ENCODE data around the gene PRICKLE2. TPM values are rescaled to one million over a fixed set of nuclear protein-coding genes. Genes with fewer than 3 reads are reported as not detected.
A peak's percentile ranks its signal among the peaks of the same experiment; 100 is the strongest.

Gene PRICKLE2
- total RNA-seq, 1 donor from 2014 or later: 7.7 TPM

DNA sequence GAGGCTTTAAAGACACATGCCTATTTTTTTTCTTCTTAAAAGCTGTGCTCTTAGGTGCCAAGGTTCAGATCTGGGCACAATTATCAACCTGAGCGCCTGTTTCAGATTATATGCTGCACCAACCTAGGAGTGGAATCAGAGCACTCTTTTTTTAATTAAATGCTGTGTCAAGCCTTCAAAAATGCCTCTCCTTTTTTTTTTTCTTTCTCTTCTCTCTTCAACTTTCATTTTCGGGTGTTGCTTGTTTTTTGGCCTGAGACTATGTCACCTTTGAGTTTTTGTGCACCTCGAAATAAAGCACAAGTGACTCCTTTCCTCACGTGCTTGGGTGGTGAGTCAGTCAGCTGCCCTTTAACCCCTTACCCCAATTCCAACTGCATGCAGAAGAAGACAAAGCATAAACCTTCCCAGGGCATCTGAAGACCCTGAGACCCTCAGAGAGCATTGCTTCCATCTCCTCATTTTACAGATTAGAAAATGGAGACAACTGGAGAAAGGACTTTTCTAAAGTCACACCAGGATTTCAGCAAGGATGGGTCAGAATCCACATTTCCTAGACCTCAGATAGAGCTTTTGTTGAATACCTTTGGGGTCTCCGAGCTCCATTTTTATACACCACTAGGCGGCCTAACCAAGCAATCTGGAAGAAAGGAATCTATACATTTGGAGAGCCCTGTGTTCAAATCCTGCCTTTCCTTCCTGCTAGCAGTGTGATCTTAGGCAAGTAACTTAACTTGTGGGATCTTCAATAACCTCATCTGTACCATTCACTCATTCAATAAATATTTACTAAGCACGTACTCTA lies 631 bp upstream of the PRICKLE2 start:
- DNase-seq (ENCODE audit: missing footprints) (no peak), ATAC-seq (no peak)
- intact Hi-C loops (cut with DNase I): no loop called here

DNA sequence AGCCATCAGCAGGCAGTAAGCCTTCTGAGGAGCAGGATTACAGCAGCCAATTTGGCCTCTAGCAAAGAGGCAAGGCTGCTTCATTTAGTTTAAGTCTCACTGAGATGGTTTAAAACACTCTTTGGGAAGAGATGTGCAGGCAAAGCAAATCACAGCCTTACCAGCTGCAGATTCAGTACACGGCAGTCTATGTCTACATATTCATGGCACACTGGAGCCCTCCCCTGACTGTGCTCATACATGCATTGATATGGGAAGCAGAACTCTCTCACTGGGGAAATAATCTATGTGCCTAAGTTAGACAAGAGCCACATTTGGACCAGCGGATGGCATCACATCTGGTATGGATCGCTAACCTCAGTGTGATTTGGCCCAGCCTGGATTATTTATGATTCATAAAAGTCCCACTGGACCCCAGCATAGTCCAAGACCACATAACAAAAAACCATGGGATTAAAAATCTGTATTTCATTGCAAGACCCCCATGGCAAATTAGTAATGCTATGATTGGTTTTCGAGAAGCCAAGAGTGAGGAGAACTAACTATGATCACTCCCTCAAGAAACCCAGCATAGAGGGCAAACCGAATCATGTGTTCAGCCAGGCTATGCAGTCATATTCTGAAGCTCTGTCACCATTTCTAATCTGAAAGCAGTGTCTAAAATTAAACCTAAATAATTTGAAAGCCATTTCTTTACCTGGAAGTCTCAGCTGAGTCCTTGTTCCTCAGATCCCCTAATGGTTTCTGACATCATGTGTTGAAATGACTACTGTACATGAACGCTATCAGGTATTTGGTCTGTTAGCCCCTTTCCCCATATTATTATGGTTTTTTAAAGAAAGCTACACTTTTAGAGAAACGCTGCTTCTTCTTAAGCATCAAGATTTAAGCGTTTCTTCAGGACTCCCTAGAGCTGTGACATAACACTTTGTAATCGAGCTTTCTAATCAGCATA lies 1.2 kb downstream of the PRICKLE2 start:
- DNase-seq (ENCODE audit: missing footprints): no peak
- ATAC-seq: no peak
- intact Hi-C loops (cut with DNase I): loop anchor here (5.0 kb wide), 3 partner anchors 43 to 192 kb away; no protein-coding TSS in a partner anchor

DNA sequence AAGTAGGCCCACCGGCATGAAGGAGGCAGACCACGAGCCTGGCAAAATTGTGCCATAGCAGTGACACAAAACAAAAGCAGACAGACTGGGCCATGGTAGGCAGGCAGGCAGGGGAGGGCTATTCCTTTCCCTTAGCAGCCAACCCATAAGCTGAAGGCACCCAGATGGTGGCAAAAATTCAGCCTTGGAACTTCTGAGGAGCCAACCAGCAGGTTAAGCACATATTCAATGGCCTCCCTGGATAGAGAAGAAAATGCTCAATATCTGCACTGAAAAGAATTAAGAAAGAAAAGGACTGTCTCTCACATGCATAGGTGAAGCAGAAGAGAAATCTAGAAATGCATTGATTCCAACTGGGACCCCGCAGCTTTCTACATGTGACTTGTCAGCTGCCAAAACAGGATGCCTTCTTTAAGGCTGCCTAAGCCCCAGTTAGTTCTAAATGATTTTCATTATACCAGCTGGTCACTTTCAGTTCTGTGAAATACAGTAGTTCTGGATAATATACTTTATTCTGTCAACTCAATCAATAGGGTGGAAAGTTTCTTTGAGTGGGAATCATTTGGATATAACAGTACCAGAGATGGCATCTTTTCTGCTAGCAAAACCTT lies 2.7 kb downstream of the PRICKLE2 start:
- DNase-seq (ENCODE audit: missing footprints): no peak
- no peak for ATAC-seq
- intact Hi-C loops (cut with DNase I): loop anchor here (5.0 kb wide), 3 partner anchors 45 to 190 kb away; no protein-coding TSS in a partner anchor

DNA sequence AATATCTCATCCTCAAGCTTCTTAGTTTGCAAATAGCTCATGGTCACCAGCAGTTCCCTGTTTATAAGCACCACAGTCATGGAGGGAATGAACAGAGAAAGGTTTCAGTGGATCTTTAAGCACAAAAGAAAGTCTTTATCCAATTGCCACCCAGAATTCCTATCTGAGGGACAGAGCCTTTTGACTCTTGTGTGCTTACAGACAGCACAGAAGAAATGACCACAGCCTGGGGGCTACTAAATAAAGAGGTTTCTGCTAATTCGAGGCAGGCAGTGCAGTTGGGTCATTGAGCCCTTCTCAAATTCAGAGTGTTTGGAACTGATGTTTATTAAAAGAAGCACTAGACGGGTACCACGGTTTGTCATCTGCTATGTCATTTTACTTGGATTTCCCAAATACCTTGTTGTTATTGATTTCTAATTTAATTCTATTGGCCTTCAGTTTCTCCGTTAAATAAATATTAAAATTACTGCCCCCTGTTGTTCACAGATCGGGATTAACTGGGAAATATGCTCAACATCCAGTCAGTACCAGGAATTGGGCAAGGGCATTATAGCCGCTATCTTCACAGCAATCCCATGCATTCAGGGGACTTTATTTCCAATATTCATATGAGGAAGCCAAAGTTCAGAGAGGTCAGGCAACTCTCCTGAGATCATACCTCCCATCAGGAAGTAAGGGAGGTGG lies 3.6 kb downstream of the PRICKLE2 start:
- DNase-seq (ENCODE audit: missing footprints) (no peak), ATAC-seq (no peak)
- intact Hi-C loops (cut with DNase I): loop anchor here (5.0 kb wide), 3 partner anchors 46 to 189 kb away; no protein-coding TSS in a partner anchor

DNA sequence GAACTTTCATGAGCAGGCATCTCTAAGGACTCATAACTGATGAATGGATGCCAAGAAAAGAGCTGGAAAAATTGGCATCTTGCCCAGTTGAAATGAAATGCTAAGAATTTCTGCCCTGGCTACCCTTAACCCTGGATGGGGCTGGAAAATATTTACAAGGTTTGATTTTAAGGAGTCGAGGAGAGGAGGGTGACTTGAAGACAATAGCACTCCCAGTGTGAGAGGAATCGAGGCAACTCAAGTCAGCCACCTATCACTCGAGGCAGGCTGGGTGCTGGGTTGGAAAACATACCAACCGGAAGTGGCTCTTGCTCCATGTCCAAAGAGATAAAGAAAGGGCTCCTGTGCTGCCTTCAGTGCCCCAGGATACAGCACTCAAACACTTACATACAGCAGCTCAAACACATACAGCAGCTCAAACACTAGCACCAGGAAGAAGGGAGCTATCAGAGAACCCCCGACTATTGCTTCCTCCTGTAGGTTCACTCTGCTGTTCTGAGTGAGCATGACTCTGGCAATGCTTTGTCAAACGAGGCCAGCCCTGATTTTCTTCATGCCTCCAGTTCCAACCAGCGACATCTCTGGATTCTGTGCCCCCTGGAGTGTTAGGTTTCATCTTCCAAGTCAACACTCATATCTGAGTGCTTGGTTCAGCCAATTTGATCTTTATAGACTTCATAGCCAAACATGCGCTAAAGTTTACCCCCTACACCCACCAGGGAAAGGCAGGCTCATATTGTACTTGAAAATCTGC lies 4.9 kb downstream of the PRICKLE2 start:
- intact Hi-C loops (cut with DNase I): loop anchor here (5.0 kb wide), 3 partner anchors 47 to 188 kb away; no protein-coding TSS in a partner anchor
- DNase-seq (ENCODE audit: missing footprints): no peak
- ATAC-seq: peak; percentile 24

DNA sequence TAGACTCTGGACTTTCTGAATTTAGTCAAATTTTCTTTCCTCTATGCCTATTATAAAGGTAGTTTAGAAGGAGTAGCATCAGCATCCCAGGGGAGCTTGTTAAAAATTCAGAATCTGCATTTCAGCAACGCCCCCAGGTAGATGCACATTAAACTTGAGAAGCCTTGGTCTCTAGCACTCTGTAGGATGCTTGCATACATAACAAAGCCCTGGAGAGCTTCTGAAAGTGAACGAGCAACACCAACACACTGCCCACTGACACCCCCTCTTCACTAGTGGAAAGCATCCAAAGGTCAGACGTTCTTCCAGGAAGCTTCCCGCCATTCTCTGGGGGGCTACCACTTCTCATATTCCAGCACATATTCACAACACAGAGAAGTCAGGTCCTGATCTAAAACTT lies 6.5 kb downstream of the PRICKLE2 start:
- ATAC-seq (no peak), DNase-seq (ENCODE audit: missing footprints) (no peak)
- intact Hi-C loops (cut with DNase I): no loop called here

DNA sequence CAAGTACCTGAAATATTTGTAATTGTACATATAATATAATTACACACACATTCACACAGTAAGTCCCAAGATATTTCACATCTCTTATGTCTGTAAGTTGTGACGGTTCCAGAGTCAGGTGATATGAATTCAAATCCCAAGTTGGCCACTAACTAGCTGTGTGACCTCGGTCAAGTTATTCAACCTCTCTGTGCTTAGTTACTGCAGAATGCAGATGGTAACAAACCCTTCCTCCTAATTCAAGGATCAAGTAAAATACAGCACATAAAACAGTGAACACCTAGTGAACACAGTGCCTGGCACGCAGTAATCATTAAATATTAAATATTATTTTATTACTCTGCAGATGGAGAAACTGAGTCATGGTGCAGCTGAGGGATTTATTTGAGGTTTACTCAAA lies 6.9 kb downstream of the PRICKLE2 start:
- ATAC-seq: no peak
- intact Hi-C loops (cut with DNase I): no loop called here
- no peak for DNase-seq (ENCODE audit: missing footprints)

DNA sequence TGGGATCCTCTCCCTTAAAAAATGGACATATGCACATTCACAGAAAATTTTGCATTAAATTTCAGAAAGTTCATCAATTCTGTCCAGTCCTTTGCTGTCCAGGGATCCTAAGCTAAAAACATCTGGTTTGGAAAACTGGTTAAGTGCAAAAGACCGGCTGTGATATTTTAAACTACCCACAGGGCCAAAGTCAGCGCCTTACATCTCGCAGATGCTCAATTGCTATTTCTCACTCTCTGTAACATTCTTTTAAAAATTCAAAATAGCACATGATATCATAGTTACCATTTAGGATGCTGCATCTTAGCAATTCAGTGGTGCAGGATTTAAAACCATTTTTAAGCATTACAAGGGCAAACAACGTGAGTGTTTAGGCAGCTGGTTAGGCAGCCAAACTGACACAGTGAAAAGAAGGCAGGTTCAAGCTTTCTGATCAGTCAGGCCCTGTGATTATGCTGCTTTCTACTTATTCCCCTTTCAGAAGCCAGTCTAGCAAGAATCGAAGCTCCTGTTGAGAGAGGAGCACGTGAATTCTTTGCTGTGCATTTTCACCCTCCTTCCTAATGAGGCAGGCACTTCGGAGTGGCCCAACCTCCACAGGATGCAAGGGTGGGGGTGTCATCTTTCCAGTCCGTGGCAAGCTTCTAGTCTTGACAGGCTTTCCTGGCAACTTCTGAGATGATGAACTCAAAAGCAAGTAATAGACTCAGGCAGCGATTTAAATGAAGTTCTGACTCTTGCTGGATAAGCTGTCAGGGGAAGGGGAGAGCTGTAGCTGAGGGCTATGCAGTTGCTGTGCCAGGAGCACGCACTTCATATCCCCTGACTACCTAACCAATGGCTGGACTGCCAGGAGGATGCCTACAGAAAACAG lies 8.8 kb downstream of the PRICKLE2 start:
- no peak for ATAC-seq
- intact Hi-C loops (cut with DNase I): no loop called here
- no peak for DNase-seq (ENCODE audit: missing footprints)

DNA sequence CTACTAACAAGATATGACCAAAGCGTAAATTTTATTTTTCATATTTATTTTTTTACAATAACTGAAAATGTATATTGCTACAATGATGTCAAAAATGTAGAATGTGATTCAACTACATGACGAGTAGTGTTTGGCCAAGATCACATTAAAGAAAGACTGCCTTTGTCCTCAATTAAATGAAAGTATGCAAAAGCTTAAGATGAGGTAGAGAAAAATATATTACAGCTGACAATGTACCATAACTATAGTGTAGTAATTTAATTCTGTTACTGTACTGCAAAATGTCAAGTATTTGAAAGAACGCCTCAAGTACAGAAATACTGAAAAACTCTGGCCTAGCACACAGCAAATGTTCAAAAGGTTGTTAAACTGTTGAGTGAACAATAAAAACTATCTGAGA lies 9.7 kb downstream of the PRICKLE2 start:
- ATAC-seq: no peak
- intact Hi-C loops (cut with DNase I): no loop called here

DNA sequence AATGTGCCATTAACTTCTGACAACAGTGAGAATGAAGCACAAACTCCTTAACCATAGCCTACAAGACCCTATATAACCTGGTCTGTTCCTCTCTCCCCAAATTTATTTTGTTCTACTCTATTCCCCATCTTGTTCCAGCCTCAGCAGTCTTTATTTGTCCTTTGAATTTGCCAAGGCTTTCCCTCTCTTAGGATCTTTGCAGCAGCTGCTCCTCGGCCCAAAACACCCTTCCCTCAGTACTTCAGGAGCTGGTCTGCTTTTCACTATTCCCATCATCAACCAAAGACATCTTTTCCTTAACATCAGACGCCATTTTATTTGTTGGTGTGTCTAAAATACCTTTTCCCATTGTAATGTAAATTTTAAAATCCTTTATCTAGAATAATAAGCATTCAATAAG lies 10.2 kb downstream of the PRICKLE2 start:
- no peak for DNase-seq (ENCODE audit: missing footprints)
- intact Hi-C loops (cut with DNase I): no loop called here
- peak; percentile 49 for ATAC-seq

More for the DNA sequence above, 9.7 kb downstream of the PRICKLE2 start:
- DNase-seq (ENCODE audit: missing footprints): no peak

DNA sequence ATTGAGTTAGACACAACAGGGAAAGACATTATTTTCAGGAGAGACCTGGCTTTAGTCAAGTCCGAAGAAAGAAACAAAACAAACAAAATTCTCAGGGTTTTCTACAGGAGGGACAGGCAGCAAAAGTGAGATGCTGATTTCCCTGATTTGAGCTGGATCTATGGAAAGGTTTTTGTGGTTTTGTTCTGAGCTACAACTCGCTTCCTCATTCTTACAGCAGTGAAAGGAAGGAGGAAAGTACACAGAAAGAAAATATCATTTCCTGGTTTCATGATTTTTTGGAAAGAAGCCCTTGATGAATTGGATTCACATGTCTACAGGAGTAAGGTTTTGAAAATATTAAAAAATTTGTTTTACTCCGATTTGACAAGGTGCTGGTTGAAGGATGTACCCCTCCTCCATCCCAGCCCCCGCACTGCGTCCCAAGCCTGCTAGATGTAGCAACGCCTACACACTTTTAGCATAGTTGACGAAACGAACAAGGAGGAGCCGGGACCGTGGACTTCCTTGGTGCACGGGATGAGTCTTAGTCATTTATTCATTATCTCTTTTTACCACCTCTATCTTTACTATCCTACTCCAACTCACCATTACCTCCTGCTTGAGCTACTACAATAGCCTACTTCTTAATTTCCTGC lies 10.8 kb downstream of the PRICKLE2 start:
- peak; percentile 69 for DNase-seq (ENCODE audit: missing footprints)
- peak; percentile 24 for ATAC-seq
- intact Hi-C loops (cut with DNase I): no loop called here

DNA sequence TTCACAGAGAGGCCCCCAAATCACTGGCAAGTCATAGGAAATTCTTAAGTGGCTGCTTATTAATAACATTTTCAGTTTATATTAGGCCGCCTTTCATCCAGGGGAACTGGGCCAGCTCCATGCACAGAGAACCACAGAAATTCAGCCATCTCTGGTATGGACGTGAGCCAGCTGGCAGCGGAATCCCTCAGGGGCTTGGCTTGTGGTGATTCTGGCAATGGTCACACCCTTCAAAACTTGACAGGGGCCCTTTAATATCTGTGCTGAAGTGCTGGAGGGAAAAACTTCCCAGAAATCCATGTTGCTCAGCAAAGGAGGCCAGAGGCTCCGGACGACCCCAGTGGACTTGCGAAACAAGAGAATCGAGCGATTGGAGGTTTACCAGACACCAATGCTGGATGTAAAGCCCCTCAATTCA lies 11.3 kb downstream of the PRICKLE2 start:
- intact Hi-C loops (cut with DNase I): no loop called here
- DNase-seq (ENCODE audit: missing footprints): peak; percentile 87
- ATAC-seq: peak; percentile 84

DNA sequence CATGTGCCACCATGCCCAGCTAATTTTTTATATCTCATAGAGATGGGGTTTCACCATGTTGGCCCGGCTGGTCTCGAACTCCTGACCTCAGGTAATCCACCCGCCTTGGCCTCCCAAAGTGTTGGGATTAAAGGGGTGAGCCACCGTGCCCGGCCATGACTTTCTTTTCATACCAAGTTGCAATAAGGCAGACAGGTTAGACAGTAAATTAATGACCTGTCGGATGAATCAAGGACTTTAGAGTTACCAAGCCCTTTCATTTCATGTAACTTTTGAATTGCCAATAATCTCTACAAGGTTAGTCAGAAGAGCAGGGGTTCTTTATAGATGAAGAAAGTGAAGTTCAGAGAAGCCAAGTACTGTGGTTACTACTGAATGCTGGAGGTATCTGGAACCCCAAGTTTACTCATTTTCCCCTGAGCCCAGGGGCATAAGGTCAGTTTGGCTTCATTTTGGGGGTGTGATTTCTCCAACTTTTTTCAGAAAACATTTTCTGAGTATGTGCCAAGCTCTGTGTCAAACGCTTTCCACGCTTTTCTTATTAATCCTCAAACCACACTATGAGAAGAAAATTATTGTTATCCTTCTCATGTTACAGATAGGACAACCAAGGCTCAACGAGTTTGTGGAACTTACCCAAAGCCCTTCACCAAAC lies 11.9 kb downstream of the PRICKLE2 start:
- DNase-seq (ENCODE audit: missing footprints): no peak
- ATAC-seq: no peak
- intact Hi-C loops (cut with DNase I): no loop called here

DNA sequence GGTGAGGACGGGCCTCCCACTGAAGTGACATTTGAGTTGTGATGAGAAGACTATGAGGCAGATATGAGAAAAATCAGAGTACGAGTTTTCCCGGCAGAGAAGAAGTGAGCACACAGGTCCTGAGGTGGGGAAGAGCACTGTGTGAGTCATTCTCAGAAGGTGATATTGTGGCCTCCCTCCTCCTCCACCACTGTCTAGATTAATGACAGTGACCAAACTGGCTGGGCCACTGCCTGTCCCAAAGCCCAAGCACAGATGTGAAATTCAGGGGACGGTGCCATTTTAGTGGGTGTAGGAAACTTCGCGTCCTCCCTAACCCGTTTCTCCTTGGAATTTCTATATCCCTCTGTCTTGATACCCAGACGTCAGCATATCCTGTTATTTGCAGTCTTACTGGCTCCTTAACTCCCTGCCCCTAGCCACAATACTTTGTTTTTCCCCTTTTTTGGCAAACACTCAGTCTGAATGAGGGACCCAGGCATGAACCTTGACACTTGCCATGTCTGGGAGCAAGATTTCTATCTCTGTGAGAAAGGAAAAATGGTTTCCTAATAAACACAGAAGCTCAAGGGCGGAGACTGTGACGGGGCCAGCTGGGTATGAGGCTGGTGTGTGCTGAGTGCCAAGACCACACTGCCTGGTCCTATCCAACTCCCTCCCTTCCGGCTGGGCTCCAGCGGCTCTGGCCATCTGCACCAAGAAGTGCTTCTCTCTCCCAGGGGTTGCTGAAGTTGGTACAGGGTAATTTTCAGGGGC lies 15.2 kb downstream of the PRICKLE2 start:
- intact Hi-C loops (cut with DNase I): no loop called here
- ATAC-seq: peak; percentile 67
- DNase-seq (ENCODE audit: missing footprints): peak; percentile 86

All from Right ventricle myocardium inferior (tissue), 1 donor.